Natural killer cell (primary cell): Measurements from ENCODE around the gene BPIFA1. TPM values are rescaled to one million over a fixed set of nuclear protein-coding genes. Genes with fewer than 3 reads are reported as not detected.

Source experiments
- ATAC-seq, 3 donors: fragments of 150-1000 bp in 2 of 3; fragments of 200-7000 bp in 1 of 3; cut with Tn5 transposase; 1 replicate in 1 of 3; 2 replicates in 2 of 3; pipeline ENCODE4 v1.10.0; 2021; ENCODE audit warnings: mild to moderate bottlenecking in 2 of 3, moderate library complexity in 2 of 3
- DNase-seq, 2 donors: peaks; one replicate each; pipeline versions ENCODE4 v3.0.0 to v3.0.0-alpha.2; 2013 to 2021; ENCODE audit warnings: mixed read lengths in 1 of 2
- H3K27ac ChIP-seq: one replicate; pipeline ENCODE4 v1.5.1; 2013; ENCODE audit warnings: mild to moderate bottlenecking, low read length
- H3K27me3 ChIP-seq: one replicate; pipeline ENCODE4 v1.6.1; 2013; ENCODE audit warnings: low read length; ENCODE audit not compliant: control insufficient read depth, insufficient read depth
- H3K36me3 ChIP-seq: one replicate; pipeline ENCODE4 v1.6.1; 2013; ENCODE audit warnings: low read length; ENCODE audit not compliant: control insufficient read depth, insufficient read depth
- H3K4me1 ChIP-seq: one replicate; pipeline ENCODE4 v1.6.1; 2013; ENCODE audit warnings: low read length; ENCODE audit not compliant: control insufficient read depth, insufficient read depth
- H3K4me3 ChIP-seq: one replicate; pipeline ENCODE4 v1.5.1; 2013; ENCODE audit warnings: low read length
- H3K9me3 ChIP-seq: one replicate; pipeline ENCODE4 v1.6.1; 2013; ENCODE audit warnings: low read length; ENCODE audit not compliant: control insufficient read depth, insufficient read depth
- H3K27ac Mint-ChIP-seq, 2 donors: one replicate each; pipeline ENCODE4 v1.8.0; 2022; ENCODE audit warnings: mild to moderate bottlenecking in 2 of 2, mixed read lengths in 2 of 2, moderate library complexity in 1 of 2
- H3K27me3 Mint-ChIP-seq, 2 donors: one replicate each; pipeline ENCODE4 v1.8.0; 2022; ENCODE audit warnings: low read depth in 2 of 2, mixed read lengths in 2 of 2
- H3K36me3 Mint-ChIP-seq: one replicate; pipeline ENCODE4 v1.8.0; 2022; ENCODE audit warnings: mixed read lengths
- H3K4me1 Mint-ChIP-seq, 2 donors: one replicate each; pipeline ENCODE4 v1.8.0; 2022; ENCODE audit warnings: mixed read lengths in 2 of 2
- H3K4me3 Mint-ChIP-seq: one replicate; pipeline ENCODE4 v1.8.0; 2022; ENCODE audit warnings: mild to moderate bottlenecking, moderate library complexity, mixed read lengths
- H3K9me3 Mint-ChIP-seq, 2 donors: one replicate each; pipeline ENCODE4 v1.8.0; 2022; ENCODE audit warnings: mixed read lengths in 2 of 2
- WGBS: methylation state at CpG from one replicate; pipeline ENCODE4 v1.1.7; 2013; ENCODE audit warnings: missing lambda C conversion rate; ENCODE audit not compliant: insufficient coverage; 5-methylcytosine and 5-hydroxymethylcytosine counted together
- intact Hi-C: fragments of 100-400 bp; cut with micrococcal nuclease; formaldehyde crosslinking; loops from one replicate; pipeline ENCODE4 v1.14.2; 2022
- total RNA-seq, 4 donors: library from RNA; stranded (reverse); fragments of 120-200 nt in 1 of 4; gene quantifications; one replicate each; pipeline versions ENCODE4 v1.2.3 to v1.2.4, GENCODE V29; 2013 to 2022
- TF ChIP-seq, protein P1 (sequence below): fragments of 200-600 bp; IDR thresholded peaks from one replicate; pipeline ENCODE4 v1.8.0; 2022; ENCODE audit warnings: antibody characterized with exemption

BPIFA1 gene
- total RNA-seq, 3 donors from 2014 or later (not counting 1 experiment from before 2014, with no cell fraction given): not detected

DNA sequence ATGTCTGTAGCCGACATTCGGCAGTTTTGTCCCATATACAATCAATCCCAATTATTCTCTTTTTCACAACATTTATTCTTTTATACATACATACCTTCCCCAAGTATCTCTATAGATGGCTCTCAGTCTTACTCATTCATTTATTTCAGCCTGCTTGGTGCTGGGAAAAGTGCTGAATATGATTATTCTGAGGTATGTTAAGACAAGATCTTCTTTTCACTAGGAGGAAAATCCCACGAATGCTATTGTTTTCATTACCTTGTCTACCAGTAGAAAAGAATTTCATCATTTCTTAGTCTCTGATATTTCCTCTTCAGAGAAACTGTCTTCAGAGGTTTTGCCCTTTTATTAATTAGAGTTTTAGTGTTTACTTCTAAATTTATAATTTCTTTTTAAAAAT lies 32.4 kb upstream of the BPIFA1 start:
- no peak overlapping the region for H3K27ac ChIP-seq
- H3K27me3 ChIP-seq: no peaks in the 10 kb centered on the region
- TF ChIP-seq, protein P1, sequence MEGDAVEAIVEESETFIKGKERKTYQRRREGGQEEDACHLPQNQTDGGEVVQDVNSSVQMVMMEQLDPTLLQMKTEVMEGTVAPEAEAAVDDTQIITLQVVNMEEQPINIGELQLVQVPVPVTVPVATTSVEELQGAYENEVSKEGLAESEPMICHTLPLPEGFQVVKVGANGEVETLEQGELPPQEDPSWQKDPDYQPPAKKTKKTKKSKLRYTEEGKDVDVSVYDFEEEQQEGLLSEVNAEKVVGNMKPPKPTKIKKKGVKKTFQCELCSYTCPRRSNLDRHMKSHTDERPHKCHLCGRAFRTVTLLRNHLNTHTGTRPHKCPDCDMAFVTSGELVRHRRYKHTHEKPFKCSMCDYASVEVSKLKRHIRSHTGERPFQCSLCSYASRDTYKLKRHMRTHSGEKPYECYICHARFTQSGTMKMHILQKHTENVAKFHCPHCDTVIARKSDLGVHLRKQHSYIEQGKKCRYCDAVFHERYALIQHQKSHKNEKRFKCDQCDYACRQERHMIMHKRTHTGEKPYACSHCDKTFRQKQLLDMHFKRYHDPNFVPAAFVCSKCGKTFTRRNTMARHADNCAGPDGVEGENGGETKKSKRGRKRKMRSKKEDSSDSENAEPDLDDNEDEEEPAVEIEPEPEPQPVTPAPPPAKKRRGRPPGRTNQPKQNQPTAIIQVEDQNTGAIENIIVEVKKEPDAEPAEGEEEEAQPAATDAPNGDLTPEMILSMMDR: no peak
- peaks cover 29 to 39% of the 10 kb centered on the region in 2 donors for H3K27me3 Mint-ChIP-seq
- no peaks in the 10 kb centered on the region for H3K36me3 Mint-ChIP-seq
- 96% methylated on average over 2 of the region's 3 CpGs for WGBS
- no peaks in the 10 kb centered on the region for H3K9me3 Mint-ChIP-seq
- H3K27ac Mint-ChIP-seq: no peak overlapping the region
- H3K36me3 ChIP-seq: no peaks in the 10 kb centered on the region
- no peak overlapping the region for H3K4me3 Mint-ChIP-seq
- no peak overlapping the region for H3K4me3 ChIP-seq
- ATAC-seq (no peak), DNase-seq (no peak)
- no peaks in the 10 kb centered on the region for H3K9me3 ChIP-seq
- H3K4me1 Mint-ChIP-seq: no peaks in the 10 kb centered on the region
- no peaks in the 10 kb centered on the region for H3K4me1 ChIP-seq
- intact Hi-C loops: no loop called here

GRCh38 chr20:33209789-33210188 lies 26.0 kb upstream of the BPIFA1 start:
- ATAC-seq: no peak
- no peaks in the 10 kb centered on the region for H3K9me3 ChIP-seq
- Mint-ChIP-seq H3K4me3 (no peak overlapping the region), H3K27me3 (peaks cover 36 to 55% of the 10 kb centered on the region in 2 donors), H3K36me3 (no peaks in the 10 kb centered on the region), H3K27ac (no peak overlapping the region), H3K4me1 (no peaks in the 10 kb centered on the region), H3K9me3 (no peaks in the 10 kb centered on the region)
- H3K4me3 ChIP-seq: no peak overlapping the region
- peaks cover 3% of the 10 kb centered on the region for H3K27me3 ChIP-seq
- H3K27ac ChIP-seq: no peak overlapping the region
- TF ChIP-seq, protein P1: no peak
- 13% methylated on average over 13 of the region's 13 CpGs for WGBS
- peak in 1 of 2 donors; percentile 58 for DNase-seq
- H3K4me1 ChIP-seq: no peaks in the 10 kb centered on the region
- H3K36me3 ChIP-seq: no peaks in the 10 kb centered on the region
- intact Hi-C loops: no loop called here

DNA sequence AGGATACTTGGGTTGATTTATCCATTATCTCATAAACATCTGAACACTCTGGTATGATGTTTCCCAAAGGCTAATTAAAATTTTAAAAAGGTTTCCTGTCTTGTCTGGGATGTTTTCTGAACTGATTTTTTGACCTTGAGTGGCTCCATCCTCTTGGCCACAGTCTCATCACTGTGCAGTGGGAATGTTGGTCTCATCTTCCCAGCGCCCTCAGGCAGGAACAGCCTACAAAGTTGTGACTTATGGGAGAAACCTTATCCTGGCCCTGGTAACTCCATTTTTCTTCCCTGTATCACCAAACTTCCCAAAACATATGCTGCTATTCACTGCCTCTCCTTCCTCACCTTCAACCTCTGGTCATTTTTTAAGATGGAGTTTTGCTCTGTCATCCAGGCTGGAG lies 25.4 kb upstream of the BPIFA1 start:
- DNase-seq: no peak
- no peaks in the 10 kb centered on the region for H3K36me3 Mint-ChIP-seq
- peaks cover 3% of the 10 kb centered on the region for H3K27me3 ChIP-seq
- no peak overlapping the region for H3K4me3 Mint-ChIP-seq
- no peak overlapping the region for H3K4me3 ChIP-seq
- H3K27ac Mint-ChIP-seq: no peak overlapping the region
- WGBS: 19% methylated on average over 1 of the region's 1 CpG
- no peaks in the 10 kb centered on the region for H3K4me1 Mint-ChIP-seq
- ATAC-seq: no peak
- H3K4me1 ChIP-seq: no peaks in the 10 kb centered on the region
- peaks cover 35 to 56% of the 10 kb centered on the region in 2 donors for H3K27me3 Mint-ChIP-seq
- TF ChIP-seq, protein P1: no peak
- intact Hi-C loops: no loop called here
- H3K36me3 ChIP-seq: no peaks in the 10 kb centered on the region
- no peaks in the 10 kb centered on the region for H3K9me3 Mint-ChIP-seq
- no peak overlapping the region for H3K27ac ChIP-seq
- no peaks in the 10 kb centered on the region for H3K9me3 ChIP-seq

DNA sequence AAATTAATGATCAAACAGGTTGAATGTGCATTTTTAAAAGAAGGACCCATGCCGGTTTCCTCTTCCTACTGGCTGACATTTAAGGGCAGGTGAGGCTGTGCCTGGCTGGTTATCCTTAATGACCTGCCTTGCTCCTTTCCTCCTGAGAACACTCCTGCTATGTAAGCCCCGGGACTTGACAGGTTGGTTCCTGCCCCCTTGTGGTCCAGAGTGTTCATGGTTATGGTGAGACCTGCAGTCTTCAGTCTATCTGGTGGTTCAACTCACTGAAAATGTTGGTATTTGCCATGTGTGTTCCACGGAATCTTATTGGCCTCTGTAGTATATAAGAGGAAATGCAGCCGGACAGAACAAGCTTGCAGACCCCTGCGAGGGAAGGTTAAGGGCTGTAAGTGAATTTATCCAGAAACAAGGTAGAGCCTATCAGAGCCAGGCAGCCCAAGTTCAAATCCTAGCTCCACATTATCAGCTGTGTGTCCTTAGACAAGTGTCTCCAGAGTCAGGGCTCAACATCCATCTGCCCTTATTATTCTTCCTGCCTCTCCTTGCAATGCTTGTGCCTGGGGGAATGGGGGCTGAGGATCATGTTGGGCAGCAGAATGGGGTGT lies 23.9 kb upstream of the BPIFA1 start:
- Histone ChIP-seq H3K9me3 (no peaks in the 10 kb centered on the region), H3K27ac (no peak overlapping the region), H3K27me3 (peaks cover 3% of the 10 kb centered on the region), H3K4me3 (no peak overlapping the region), H3K36me3 (no peaks in the 10 kb centered on the region), H3K4me1 (no peaks in the 10 kb centered on the region)
- no peak for ATAC-seq
- Mint-ChIP-seq H3K9me3 (no peaks in the 10 kb centered on the region), H3K36me3 (no peaks in the 10 kb centered on the region), H3K27ac (no peak overlapping the region), H3K4me1 (no peaks in the 10 kb centered on the region), H3K27me3 (peaks cover 40 to 60% of the 10 kb centered on the region in 2 donors), H3K4me3 (no peak overlapping the region)
- TF ChIP-seq, protein P1: no peak
- peak in 1 of 2 donors; percentile 51 for DNase-seq
- intact Hi-C loops: no loop called here
- 32% methylated on average over 5 of the region's 5 CpGs for WGBS
